CMK (cell line): ENCODE measurements around the gene MON2.
"Not testable (repeated sequence)": the region's sequence is repeated elsewhere in the genome, so short reads cannot be mapped to it uniquely, and the experiment has no call there.

ENCODE experiments used
- DNase-seq: peaks from one replicate; pipeline ENCODE4 v3.0.0-alpha.2; 2010; ENCODE audit warnings: low read depth

Gene MON2

GRCh38 chr12:62543741-62544140, 77.1 kb downstream of the MON2 start:
- no peak for DNase-seq

GRCh38 chr12:62552906-62553556, 86.4 kb downstream of the MON2 start:
- no peak for DNase-seq

GRCh38 chr12:62559366-62559765, 92.7 kb downstream of the MON2 start:
- DNase-seq = not testable (repeated sequence)

- DNase-seq = no peak
Observed at GRCh38 chr12:62562846-62563245, 96.2 kb downstream of the MON2 start.

GRCh38 chr12:62575036-62575435, 108.4 kb downstream of the MON2 start:
- no peak for DNase-seq

GRCh38 chr12:62576503-62576902, 109.9 kb downstream of the MON2 start:
- DNase-seq = no peak

- DNase-seq = no peak
Observed at GRCh38 chr12:62578726-62579125, 112.1 kb downstream of the MON2 start.

GRCh38 chr12:62581288-62582064, 114.8 kb downstream of the MON2 start:
- no peak for DNase-seq

GRCh38 chr12:62582065-62582366, 115.4 kb downstream of the MON2 start:
- no peak for DNase-seq

- no peak for DNase-seq
Observed at GRCh38 chr12:62584619-62585018, 118.0 kb downstream of the MON2 start.

GRCh38 chr12:62586850-62587249, 120.2 kb downstream of the MON2 start:
- DNase-seq = no peak

- DNase-seq = no peak
Observed at GRCh38 chr12:62588916-62589315, 122.3 kb downstream of the MON2 start.

- no peak for DNase-seq
Observed at GRCh38 chr12:62597253-62597652, 130.6 kb downstream of the MON2 start.

- no peak for DNase-seq
Observed at GRCh38 chr12:62598846-62599245, 132.2 kb downstream of the MON2 start.

GRCh38 chr12:62599854-62600437, 133.3 kb downstream of the MON2 start:
- no peak for DNase-seq

GRCh38 chr12:62601765-62602164, 135.1 kb downstream of the MON2 start:
- DNase-seq = no peak

- DNase-seq = peak; percentile 78
Observed at GRCh38 chr12:62602255-62603060, 135.8 kb downstream of the MON2 start.

GRCh38 chr12:62603061-62603810, 136.6 kb downstream of the MON2 start:
- DNase-seq = peak; percentile 47

GRCh38 chr12:62603811-62604098, 137.1 kb downstream of the MON2 start:
- no peak for DNase-seq

- DNase-seq = no peak
Observed at GRCh38 chr12:62604373-62604772, 137.7 kb downstream of the MON2 start.

- peak; percentile 24 for DNase-seq
Observed at GRCh38 chr12:62604871-62605270, 138.2 kb downstream of the MON2 start.

GRCh38 chr12:62605981-62606380, 139.4 kb downstream of the MON2 start:
- no peak for DNase-seq
